GM19324 (cell line): ENCODE measurements around the gene PPFIA2.

Experiments
- ATAC-seq: cut with Tn5 transposase; IDR thresholded peaks from one replicate; pipeline ENCODE4 v1.9.1; 2021; ENCODE audit warnings: mild to moderate bottlenecking, moderate library complexity; ENCODE audit not compliant: unreplicated experiment, low FRiP score

PPFIA2 gene

GRCh38 chr12:81564237-81564636 is 194.9 kb downstream of the PPFIA2 start:
- no peak for ATAC-seq

- ATAC-seq: no peak
These were observed 201.1 kb downstream of the PPFIA2 start for GRCh38 chr12:81558031-81558430.

DNA sequence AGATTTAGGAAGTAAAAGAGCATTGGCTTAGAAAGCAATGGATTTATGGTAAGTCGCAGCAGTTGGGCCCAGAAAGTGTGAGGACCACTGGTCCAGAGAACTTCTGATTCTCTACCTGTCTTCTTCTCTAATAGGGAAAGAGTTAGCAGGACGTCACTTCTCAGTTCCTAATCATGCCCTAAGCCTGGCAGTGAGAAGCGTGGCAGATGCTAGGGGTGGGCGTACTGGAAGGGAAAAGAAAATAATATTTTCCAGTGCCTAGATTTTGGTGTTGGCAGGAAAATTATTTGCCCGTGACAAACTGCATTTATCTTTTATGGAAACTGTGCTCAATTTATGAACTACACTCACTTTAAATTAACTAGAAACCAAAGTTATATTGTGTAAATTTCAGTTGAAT is 212.3 kb downstream of the PPFIA2 start:
- no peak for ATAC-seq

DNA sequence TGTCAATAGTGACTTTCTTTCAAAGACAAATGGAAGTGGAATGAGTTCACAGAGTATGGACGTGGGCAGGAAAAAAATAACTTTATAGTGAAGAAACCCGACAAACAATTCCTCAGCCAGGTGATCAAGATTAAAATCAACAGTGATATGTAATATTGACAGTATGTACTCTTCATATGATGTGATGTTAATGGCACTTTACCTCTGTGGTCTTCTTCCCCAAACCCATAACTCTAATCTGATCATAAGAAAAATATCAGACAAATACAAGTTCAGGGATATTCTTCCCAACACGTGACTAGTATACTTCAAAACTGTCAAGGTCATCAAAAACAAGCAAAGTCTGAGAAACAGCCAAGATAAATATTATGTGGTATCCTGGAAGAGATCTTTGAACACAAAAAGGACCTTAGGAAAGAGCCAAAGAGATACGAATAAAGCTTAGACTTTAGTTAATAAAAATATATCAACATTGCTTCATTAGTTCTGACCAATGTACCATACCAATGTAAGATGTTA is 215.5 kb downstream of the PPFIA2 start:
- no peak for ATAC-seq

GRCh38 chr12:81542065-81543010 is 216.8 kb downstream of the PPFIA2 start:
- ATAC-seq: no peak

DNA sequence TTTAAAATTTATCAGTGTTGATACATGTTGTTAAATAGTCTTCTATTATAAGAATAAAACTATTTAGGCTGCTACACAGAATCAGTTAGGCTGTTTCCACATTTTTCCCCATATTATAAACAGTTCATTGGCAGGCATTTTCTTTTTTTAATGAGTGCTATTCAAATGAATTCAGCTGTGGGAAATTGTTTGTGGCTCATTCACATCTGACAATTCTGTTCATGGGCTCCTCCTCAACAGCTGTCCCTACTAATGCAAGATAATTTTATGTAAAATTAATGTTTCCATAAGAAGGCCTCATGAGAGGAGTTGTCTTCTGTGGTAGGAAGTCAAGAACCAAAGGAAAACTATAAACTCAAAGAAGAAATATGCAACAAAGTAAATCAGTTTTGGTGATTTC is 218.0 kb downstream of the PPFIA2 start:
- ATAC-seq: no peak

GRCh38 chr12:81539279-81539678 is 219.9 kb downstream of the PPFIA2 start:
- no peak for ATAC-seq

- ATAC-seq: no peak
These were observed 226.1 kb downstream of the PPFIA2 start for GRCh38 chr12:81533054-81533453.

GRCh38 chr12:81530352-81530751 is 228.8 kb downstream of the PPFIA2 start:
- ATAC-seq: no peak

DNA sequence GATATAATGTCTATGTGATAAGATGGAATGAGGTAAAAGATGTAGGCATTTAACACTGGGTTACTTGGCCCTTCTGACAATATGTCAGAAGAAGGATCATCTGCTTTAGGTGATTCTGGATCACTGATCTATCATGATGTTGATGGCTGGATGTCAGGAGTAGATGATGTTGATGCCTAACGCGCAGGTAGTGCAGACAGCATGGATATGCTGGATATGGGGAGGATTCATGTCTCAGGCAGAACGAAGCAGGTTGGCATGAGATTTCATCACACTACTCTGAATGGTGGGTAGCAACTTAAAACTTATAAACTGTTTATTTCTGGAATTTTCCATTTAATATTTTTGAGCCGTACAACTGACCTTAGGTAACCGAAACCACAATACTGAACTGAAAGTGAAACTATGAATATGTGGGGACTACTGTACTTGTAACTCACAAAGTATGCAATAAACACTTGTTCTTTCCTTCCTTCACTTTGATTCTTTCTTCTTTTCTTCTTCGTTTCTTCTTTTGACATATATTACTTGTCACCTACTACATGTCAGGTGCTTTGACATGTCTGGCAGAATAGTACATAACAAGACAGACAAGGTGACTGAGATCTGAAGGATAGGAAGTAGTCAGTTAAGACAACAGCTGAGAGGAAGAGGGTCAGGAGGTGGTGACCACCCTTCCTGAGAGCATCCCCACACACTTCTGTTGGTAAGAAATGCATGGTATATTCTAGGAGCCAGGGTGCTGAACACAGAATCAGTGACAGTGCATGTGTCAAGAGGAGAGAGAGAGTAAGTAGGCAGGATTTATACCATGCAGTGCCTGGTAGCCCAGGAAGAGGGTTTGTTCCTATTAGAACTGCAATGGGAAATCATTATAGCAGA is 238.8 kb downstream of the PPFIA2 start:
- ATAC-seq: peak; percentile 69

GRCh38 chr12:81518638-81519037 is 240.5 kb downstream of the PPFIA2 start:
- no peak for ATAC-seq

DNA sequence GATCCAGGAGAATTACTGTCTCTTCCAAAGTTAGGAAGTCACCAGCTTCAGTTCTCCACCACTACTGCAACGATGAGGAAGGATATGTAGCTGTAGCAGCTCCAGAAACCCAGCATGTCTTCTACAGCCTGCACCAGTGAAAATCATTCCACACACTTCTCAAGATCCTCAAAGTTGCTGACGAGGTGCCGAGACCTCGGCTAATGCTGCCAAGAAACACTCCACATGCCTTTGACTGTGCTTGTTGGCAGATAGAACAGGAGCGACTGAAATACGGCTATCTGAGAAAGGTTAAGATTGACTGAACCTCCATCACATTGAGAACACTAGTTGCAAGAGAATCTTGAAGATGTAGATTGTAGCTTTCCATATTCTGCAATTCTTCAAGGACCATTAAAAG is 241.9 kb downstream of the PPFIA2 start:
- no peak for ATAC-seq

DNA sequence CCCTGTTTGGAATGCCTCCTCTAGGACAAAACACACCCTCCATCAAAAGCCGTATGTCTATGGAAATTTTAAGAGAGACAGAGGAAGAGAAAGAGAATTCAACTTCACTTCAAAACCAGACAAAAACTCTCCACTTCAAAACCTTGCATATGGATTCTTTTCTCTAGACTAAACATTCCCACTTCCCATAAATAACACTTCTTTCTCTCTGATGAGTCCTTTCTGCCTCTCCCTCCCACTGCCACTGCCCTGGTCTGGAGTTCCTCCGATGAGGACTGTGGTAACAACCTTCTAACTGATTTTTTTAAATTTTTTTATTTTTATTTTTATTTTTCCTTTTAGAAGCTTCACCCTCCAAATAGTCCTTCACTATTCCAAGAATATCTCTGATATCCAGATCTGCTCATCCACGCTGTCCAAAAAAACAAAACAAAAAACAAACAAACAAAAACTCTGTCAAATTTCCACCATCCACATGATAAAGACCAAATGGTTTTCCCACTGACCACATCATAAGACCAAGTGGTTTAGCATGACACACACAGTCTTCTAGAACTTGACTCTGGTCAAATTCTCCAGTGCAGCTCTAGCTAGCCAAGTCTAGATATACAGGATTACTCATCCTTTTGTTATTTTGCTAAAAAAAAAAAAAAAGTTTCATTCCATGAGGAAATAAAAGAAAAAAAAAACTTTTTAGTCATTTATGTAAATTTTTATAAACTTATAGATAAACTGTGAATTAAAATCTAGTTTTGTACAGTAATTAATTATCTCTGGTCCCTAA is 256.0 kb downstream of the PPFIA2 start:
- no peak for ATAC-seq

GRCh38 chr12:81500788-81501187 is 258.4 kb downstream of the PPFIA2 start:
- no peak for ATAC-seq

- ATAC-seq: no peak
These were observed 259.3 kb downstream of the PPFIA2 start for GRCh38 chr12:81499809-81500208.

DNA sequence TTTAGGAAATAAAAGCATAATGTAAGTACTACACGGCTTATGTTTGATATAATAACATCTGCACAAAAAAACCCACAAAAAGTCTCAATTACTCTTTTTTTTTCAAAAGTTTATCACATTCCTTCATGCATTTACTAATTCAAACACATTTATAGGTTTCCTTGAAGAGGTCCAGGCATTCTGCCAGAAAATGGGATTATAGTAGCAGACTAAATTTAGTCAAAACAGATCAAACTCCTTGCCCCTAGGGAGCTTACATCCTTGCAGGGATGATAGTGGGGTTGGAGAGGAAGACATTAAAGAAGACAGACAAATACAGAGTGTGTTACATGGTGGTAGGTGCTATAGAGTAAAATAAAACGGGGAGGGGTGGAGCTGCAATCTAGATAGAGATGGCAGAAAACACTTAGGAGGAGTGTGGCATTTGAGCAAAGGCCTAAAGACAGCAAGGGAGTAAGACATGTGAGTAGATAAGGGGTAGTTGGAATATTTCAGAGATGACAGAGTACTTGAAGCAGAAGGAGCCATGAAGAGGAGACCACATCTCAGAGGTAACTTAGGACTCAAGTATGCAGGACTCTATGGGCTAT is 266.9 kb downstream of the PPFIA2 start:
- no peak for ATAC-seq

GRCh38 chr12:81472934-81473333 is 286.2 kb downstream of the PPFIA2 start:
- ATAC-seq: no peak

DNA sequence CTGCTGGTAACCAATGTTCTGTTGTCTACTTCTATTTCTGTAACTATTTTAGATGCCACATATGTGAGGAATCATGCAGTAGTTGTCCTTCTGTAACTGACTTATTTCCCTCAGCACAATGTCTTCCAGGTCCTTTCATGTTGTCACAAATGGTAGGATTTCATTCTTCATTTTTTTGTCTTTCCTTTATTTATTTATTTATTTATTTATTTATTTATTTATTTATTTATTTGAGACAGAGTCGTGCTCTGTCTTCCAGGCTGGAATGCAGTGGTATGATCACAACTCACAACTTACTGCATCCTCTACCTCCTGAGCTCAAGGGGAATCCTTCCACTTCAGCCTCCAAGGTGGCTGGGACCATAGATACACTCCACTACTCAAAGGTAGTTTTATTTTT is 288.2 kb downstream of the PPFIA2 start:
- ATAC-seq: no peak

- ATAC-seq: no peak
These were observed 290.9 kb downstream of the PPFIA2 start for GRCh38 chr12:81468206-81468605.

DNA sequence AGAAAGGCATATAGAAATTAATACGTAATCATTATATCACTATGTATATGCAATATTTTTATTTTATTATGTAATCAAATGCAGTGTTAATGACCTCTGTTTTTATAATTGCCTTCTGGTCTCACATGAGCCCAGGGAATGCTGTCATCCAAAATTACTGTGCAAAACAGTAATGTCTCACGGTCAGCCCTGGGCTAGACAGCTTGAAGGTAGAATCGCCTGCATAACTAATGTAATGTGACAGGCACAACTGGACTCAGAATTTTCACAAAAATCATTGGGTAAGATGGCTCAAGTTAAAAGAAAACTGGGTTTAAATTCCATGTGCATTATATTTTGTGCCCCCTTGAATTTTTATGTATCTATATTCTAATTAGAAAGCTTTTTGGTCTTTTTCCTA is 293.3 kb downstream of the PPFIA2 start:
- ATAC-seq: no peak
